HepG2 (cell line): ENCODE results near the gene GINM1. TPM values are rescaled to one million over a fixed set of nuclear protein-coding genes. Genes with fewer than 3 reads are reported as not detected.

ENCODE experiments used
- ATAC-seq: fragments of 200-7000 bp; cut with Tn5 transposase; 3 replicates; pipeline ENCODE4 v1.9.1; 2020; ENCODE audit warnings: mild to moderate bottlenecking, moderate library complexity
- BruUV-seq: library from RNA; stranded (reverse); fragments of 400-500 nt; replicated peaks from 2 replicates; lab custom pipeline; 2021; lab: Mats Ljungman, UMichigan
- CTCF ChIA-PET: fragments of 300-600 bp; formaldehyde crosslinking; extraction: SDS; loops from one replicate; lab custom pipeline; 2021; ENCODE audit warnings: low total read pairs, inconsistent platforms, low intra/inter-chr PET ratio; lab: Yijun Ruan, JAX
- POLR2A ChIA-PET: fragments of 350-600 bp; sonication (Branson Sonifier 250); formaldehyde crosslinking; loops from one replicate; lab custom pipeline; 2020; ENCODE audit warnings: antibody characterized with exemption, inconsistent platforms; lab: Yijun Ruan, JAX
- DNase-seq: peaks from one replicate; pipeline ENCODE4 v3.0.0-alpha.2; 2015; ENCODE audit warnings: low spot score
- FAIRE-seq: peaks from 3 replicates; lab custom pipeline; 2011; peaks lifted over from hg19 to GRCh38; lab: Jason Lieb, UNC
- H2AFZ ChIP-seq: one replicate; pipeline ENCODE4 v1.6.1; 2011; ENCODE audit warnings: low read length, inconsistent platforms
- H3K27ac ChIP-seq: fragments of 300-600 bp; 3 replicates; pipeline ENCODE4 v1.8.0; 2011; ENCODE audit warnings: mixed run types, mild to moderate bottlenecking, mixed read lengths, low read length, inconsistent platforms; ENCODE audit not compliant: insufficient read depth; ENCODE audit errors: extremely low read length
- H3K27me3 ChIP-seq, 2 experiments: fragments of 200-600 bp in 1 of 2; 2 replicates in 1 of 2; 3 replicates in 1 of 2; pipeline versions ENCODE4 v1.6.0 to v1.8.0; 2011; ENCODE audit warnings: low read length in 2 of 2, mild to moderate bottlenecking in 2 of 2, moderate library complexity in 2 of 2, inconsistent platforms in 1 of 2; ENCODE audit not compliant: insufficient read depth in 2 of 2, control insufficient read depth in 1 of 2
- H3K36me3 ChIP-seq, 2 experiments: fragments of 200-600 bp in 1 of 2; replicated peaks in 1 of 2; 2 replicates in 1 of 2; 3 replicates in 1 of 2; pipeline versions ENCODE4 v1.5.1 to v1.8.0; 2011; ENCODE audit warnings: low read length in 2 of 2, inconsistent platforms in 1 of 2; ENCODE audit not compliant: insufficient read depth in 2 of 2, control insufficient read depth in 1 of 2
- H3K4me1 ChIP-seq: 2 replicates; pipeline ENCODE4 v1.5.1; 2012; ENCODE audit warnings: low read length, inconsistent platforms; ENCODE audit not compliant: insufficient read depth
- H3K4me2 ChIP-seq: 2 replicates; pipeline ENCODE4 v1.6.0; 2011; ENCODE audit warnings: low read depth, low read length, inconsistent platforms
- H3K4me3 ChIP-seq, 3 experiments: fragments of 200-600 bp in 1 of 3; sonication (generic), shearing (Covaris generic) in 1 of 3; replicated peaks in 1 of 3; 2 replicates each; pipeline ENCODE4 v1.5.1; 2011 to 2016; ENCODE audit warnings: low read length in 3 of 3, inconsistent platforms in 2 of 3, low read depth in 2 of 3, mild to moderate bottlenecking in 2 of 3, control low read depth in 1 of 3, mixed read lengths in 1 of 3; ENCODE audit not compliant: insufficient read depth in 1 of 3
- H3K79me2 ChIP-seq: one replicate; pipeline ENCODE4 v1.6.1; 2011; ENCODE audit warnings: low read length, inconsistent platforms; ENCODE audit not compliant: insufficient read depth
- H3K9ac ChIP-seq: 2 replicates; pipeline ENCODE4 v1.6.0; 2011; ENCODE audit warnings: mild to moderate bottlenecking, low read depth, low read length, inconsistent platforms; ENCODE audit not compliant: insufficient read depth
- H3K9me3 ChIP-seq: 2 replicates; pipeline ENCODE4 v1.5.1; 2012; ENCODE audit warnings: mild to moderate bottlenecking, low read length
- H4K20me1 ChIP-seq: 2 replicates; pipeline ENCODE4 v1.6.0; 2011; ENCODE audit warnings: inconsistent platforms, mild to moderate bottlenecking, low read length, moderate library complexity; ENCODE audit not compliant: insufficient read depth
- ATRX ChIP-seq: sonication (generic); formaldehyde crosslinking; IDR thresholded peaks from 2 replicates; pipeline ENCODE4 v1.4.0; 2020; ENCODE audit warnings: missing genetic modification reagents, borderline replicate concordance
- DPF2 ChIP-seq: sonication (generic); formaldehyde crosslinking; IDR thresholded peaks from 2 replicates; pipeline ENCODE4 v1.4.0; 2020; ENCODE audit warnings: mild to moderate bottlenecking, low read depth, missing genetic modification reagents, borderline replicate concordance
- ERF ChIP-seq: IDR thresholded peaks from 2 replicates; pipeline ENCODE4 v1.6.1; 2018; ENCODE audit warnings: missing biosample characterization, missing genetic modification reagents
- FLYWCH1 ChIP-seq: sonication (generic); formaldehyde crosslinking; IDR thresholded peaks from 2 replicates; pipeline ENCODE4 v1.8.1; 2023; ENCODE audit warnings: mild to moderate bottlenecking, missing genetic modification reagents
- GZF1 ChIP-seq: sonication (generic); formaldehyde crosslinking; IDR thresholded peaks from 2 replicates; pipeline ENCODE4 v1.5.1; 2020; ENCODE audit warnings: mild to moderate bottlenecking, missing genetic modification reagents
- HNF4A ChIP-seq: sonication (generic); formaldehyde crosslinking; IDR thresholded peaks from 2 replicates; pipeline ENCODE4 v1.4.0; 2020; ENCODE audit warnings: missing genetic modification reagents
- MEIS2 ChIP-seq: sonication (generic); formaldehyde crosslinking; IDR thresholded peaks from 2 replicates; pipeline ENCODE4 v1.9.0; 2021; ENCODE audit warnings: mild to moderate bottlenecking, missing genetic modification reagents
- NCOA1 ChIP-seq: sonication (generic); formaldehyde crosslinking; IDR thresholded peaks from 2 replicates; pipeline ENCODE4 v1.9.0; 2021; ENCODE audit warnings: missing genetic modification reagents
- NONO ChIP-seq, 2 experiments: fragments of 450-650 bp in 1 of 2; sonication (generic) in 1 of 2; formaldehyde crosslinking in 1 of 2; IDR thresholded peaks in 1 of 2; conservative IDR thresholded peaks in 1 of 2; 2 replicates each; pipeline versions ENCODE4 v1.6.1 to v1.8.0; 2017 to 2022; ENCODE audit warnings: mild to moderate bottlenecking in 1 of 2, missing genetic modification reagents in 1 of 2, moderate library complexity in 1 of 2
- PTBP1 ChIP-seq: fragments of 200-400 bp; formaldehyde crosslinking; IDR thresholded peaks from 2 replicates; pipeline ENCODE4 v1.6.1; 2018; ENCODE audit warnings: low read length, low read depth; ENCODE audit not compliant: poor library complexity, severe bottlenecking
- TGIF2 ChIP-seq: IDR thresholded peaks from 2 replicates; pipeline ENCODE4 v1.6.1; 2016; ENCODE audit warnings: control low read depth, missing compliant biosample characterization
- ZEB1 ChIP-seq: IDR thresholded peaks from 2 replicates; pipeline ENCODE4 v1.6.1; 2012; ENCODE audit warnings: mild to moderate bottlenecking, low read depth, inconsistent platforms; ENCODE audit not compliant: insufficient replicate concordance
- ZFP36L1 ChIP-seq: sonication (generic); formaldehyde crosslinking; IDR thresholded peaks from 2 replicates; pipeline ENCODE4 v1.8.0; 2022; ENCODE audit warnings: mild to moderate bottlenecking, missing genetic modification reagents, moderate library complexity
- ZMAT3 ChIP-seq: sonication (generic); formaldehyde crosslinking; conservative IDR thresholded peaks from 2 replicates; pipeline ENCODE4 v1.7.0; 2021; ENCODE audit warnings: missing genetic modification reagents
- ZNF138 ChIP-seq: sonication (generic); formaldehyde crosslinking; IDR thresholded peaks from 2 replicates; pipeline ENCODE4 v1.5.0; 2020; ENCODE audit warnings: mild to moderate bottlenecking, low read depth, missing genetic modification reagents
- ZNF180 ChIP-seq: sonication (generic); formaldehyde crosslinking; IDR thresholded peaks from 2 replicates; pipeline ENCODE4 v1.4.0; 2020; ENCODE audit warnings: low read depth, missing genetic modification reagents, borderline replicate concordance
- WGBS: methylation state at CpG from one replicate; pipeline ENCODE4 v1.1.6; 2017; ENCODE audit warnings: low lambda C conversion rate; 5-methylcytosine and 5-hydroxymethylcytosine counted together
- in situ Hi-C: cut with HindIII; loops from 2 replicates; pipeline ENCODE4 v1.10.0; 2017; ENCODE audit warnings: low pct_unique_long_range_greater_than_20kb; ENCODE audit not compliant: extremely low pct_ligation_motif_present
- intact Hi-C: fragments of 100-400 bp; cut with micrococcal nuclease; formaldehyde crosslinking; loops from one replicate; pipeline ENCODE4 v1.10.0; 2022; ENCODE audit not compliant: unreplicated experiment
- polyA plus RNA-seq, 8 experiments: library from polyadenylated mRNA; depleted of rRNA in 3 of 8; stranded (reverse) in 7 of 8; unstranded in 1 of 8; fragments of >200 nt; fragmentation: Illumina TruSeq in 4 of 8; extraction: Trizol in 4 of 8; gene quantifications; 2 replicates each; pipeline versions ENCODE4 v1.2.1 to v1.2.3, GENCODE V29; 2011 to 2016; ENCODE audit warnings: low read depth in 4 of 8, missing spikeins in 1 of 8, mixed read lengths in 1 of 8; ENCODE audit not compliant: insufficient read depth in 1 of 8
- total RNA-seq, 5 experiments: library from RNA; depleted of rRNA; stranded (reverse); fragments of >200 nt; fragmentation: Illumina TruSeq; extraction: Trizol; gene quantifications; 2 replicates each; pipeline ENCODE4 v1.2.3, GENCODE V29; 2016; ENCODE audit warnings: low read depth in 1 of 5
- TF ChIP-seq, protein P1 (sequence below), 2 experiments: fragments of 450-650 bp in 1 of 2; sonication (generic) in 1 of 2; formaldehyde crosslinking; IDR thresholded peaks; 2 replicates each; pipeline versions ENCODE4 v1.5.0 to v1.8.0; 2020 to 2022; ENCODE audit warnings: mild to moderate bottlenecking in 1 of 2, missing genetic modification reagents in 1 of 2
- TF ChIP-seq, protein P2 (sequence below): sonication (generic); formaldehyde crosslinking; conservative IDR thresholded peaks from 2 replicates; pipeline ENCODE4 v1.8.0; 2022; ENCODE audit warnings: low read depth, missing genetic modification reagents
- TF ChIP-seq, protein P3 (sequence below): sonication (generic); formaldehyde crosslinking; IDR thresholded peaks from 2 replicates; pipeline ENCODE4 v1.8.0; 2022; ENCODE audit warnings: mild to moderate bottlenecking, missing genetic modification reagents; ENCODE audit not compliant: insufficient replicate concordance

GINM1 gene
- total and polyA plus RNA-seq, 2 of the 13 experiments (the other 11 are each of a cell fraction or from before 2014, with no cell fraction given) = 19.4 to 27.5 TPM

DNA sequence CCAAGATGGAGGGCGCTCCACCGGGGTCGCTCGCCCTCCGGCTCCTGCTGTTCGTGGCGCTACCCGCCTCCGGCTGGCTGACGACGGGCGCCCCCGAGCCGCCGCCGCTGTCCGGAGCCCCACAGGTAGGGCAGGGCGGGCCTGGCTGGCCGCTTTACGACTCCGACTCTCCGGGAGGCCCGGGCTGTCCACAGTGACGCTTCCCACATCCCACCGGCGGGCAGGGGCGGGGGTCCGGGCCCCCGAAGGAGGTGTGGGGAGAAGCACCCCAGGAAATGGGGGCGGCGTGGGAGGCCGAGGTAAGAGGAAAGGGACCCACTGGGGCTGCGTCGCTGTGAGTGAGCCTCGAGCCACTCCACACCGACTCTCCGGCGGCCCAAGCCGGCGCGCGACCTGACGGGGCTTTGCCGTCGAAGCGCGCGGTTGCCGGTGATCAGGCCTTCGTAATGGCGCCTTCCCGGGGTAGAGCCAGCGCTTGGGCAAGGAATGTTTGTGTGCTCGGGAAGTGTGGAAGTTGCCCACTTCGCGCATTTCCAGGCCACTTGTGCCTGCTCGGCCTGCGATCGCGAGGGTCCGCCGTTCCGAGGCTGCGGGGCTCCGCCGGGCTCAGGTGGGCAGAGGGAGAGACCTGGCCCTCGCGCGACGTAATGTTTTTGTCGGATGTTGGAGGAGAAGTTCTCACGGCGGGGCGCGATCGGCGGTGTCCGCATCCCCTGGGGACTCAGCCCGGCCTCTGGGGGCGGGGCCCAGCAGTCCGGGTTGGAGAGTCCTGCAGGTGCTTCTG is 427 bp downstream of the GINM1 start:
- H2AFZ ChIP-seq = no peak overlapping the region
- H3K4me3 ChIP-seq = peak overlapping the region; percentile 97 to 98 (median 98)
- 1% methylated on average over 26 of the region's 81 CpGs for WGBS
- H3K27ac ChIP-seq = peak overlapping the region; percentile 87
- peak overlapping the region; percentile 83 for H3K9ac ChIP-seq
- no peaks in the 10 kb centered on the region for H3K9me3 ChIP-seq
- H3K4me2 ChIP-seq = peak overlapping the region; percentile 93
- DNase-seq (peak; percentile 44), ATAC-seq (peak; percentile 75), FAIRE-seq (no peak)
- intact Hi-C loops (loop anchor here (1.0 to 5.0 kb wide), 4 partner anchors 20 to 360 kb away; partner anchors contain the start of genes KATNA1, LATS1 and PPIL4), in situ Hi-C loops (loop anchor here (5.0 to 10.0 kb wide), 2 partner anchors 81 to 148 kb away; partner anchors contain the start of genes KATNA1 and LATS1)
- peaks cover 45% of the 10 kb centered on the region for H3K79me2 ChIP-seq
- H3K27me3 ChIP-seq = no peaks in the 10 kb centered on the region; a peak in 1 of 5 replicates
- H3K4me1 ChIP-seq = peaks cover 42% of the 10 kb centered on the region
- ChIA-PET CTCF (no interaction called here), POLR2A (interaction anchor here (0.8 to 4.3 kb wide), 8 partner anchors 9 to 183 kb away, joined by 3 to 36 read pairs (median 6); partner anchors contain the start of genes LATS1, PCMT1 and PPIL4)
- BruUV-seq = TSS peak; percentile 95
- H4K20me1 ChIP-seq = peaks cover 10% of the 10 kb centered on the region
- H3K36me3 ChIP-seq = no peaks in the 10 kb centered on the region
- TF ChIP-seq PTBP1 (no peak), ZEB1 (no peak), GZF1 (CRISPR knock-in tag) (0 out of 2 replicates have a peak, but pooled peaks have one; percentile 39), ZNF138 (CRISPR knock-in tag) (0 out of 2 replicates have a peak, but pooled peaks have one; percentile 48), NONO (IDR thresholded peaks at IDR 0.05) (no peak), NONO (CRISPR knock-in tag; conservative IDR thresholded peaks at IDR 0.05) (no peak; the same call in 1 of the 2 replicates), FLYWCH1 (CRISPR knock-in tag) (no peak), TGIF2 (CRISPR knock-in tag) (0 out of 2 replicates have a peak, but pooled peaks have one; percentile 59), ATRX (no peak), DPF2 (CRISPR knock-in tag) (no peak), ZFP36L1 (CRISPR knock-in tag) (0 out of 2 replicates have a peak, but pooled peaks have one; percentile 44), ZMAT3 (peak; percentile 85), NCOA1 (CRISPR knock-in tag) (peak; percentile 88; the same call in 1 of the 2 replicates), ERF (CRISPR knock-in tag) (peak; percentile 15; the same call in 1 of the 2 replicates), HNF4A (CRISPR knock-in tag) (no peak), ZNF180 (CRISPR knock-in tag) (no peak), MEIS2 (CRISPR knock-in tag) (no peak)
- TF ChIP-seq, protein P1, sequence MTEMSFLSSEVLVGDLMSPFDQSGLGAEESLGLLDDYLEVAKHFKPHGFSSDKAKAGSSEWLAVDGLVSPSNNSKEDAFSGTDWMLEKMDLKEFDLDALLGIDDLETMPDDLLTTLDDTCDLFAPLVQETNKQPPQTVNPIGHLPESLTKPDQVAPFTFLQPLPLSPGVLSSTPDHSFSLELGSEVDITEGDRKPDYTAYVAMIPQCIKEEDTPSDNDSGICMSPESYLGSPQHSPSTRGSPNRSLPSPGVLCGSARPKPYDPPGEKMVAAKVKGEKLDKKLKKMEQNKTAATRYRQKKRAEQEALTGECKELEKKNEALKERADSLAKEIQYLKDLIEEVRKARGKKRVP (CRISPR knock-in tag; IDR thresholded peaks at IDR 0.05) = no peak
- TF ChIP-seq, protein P2, sequence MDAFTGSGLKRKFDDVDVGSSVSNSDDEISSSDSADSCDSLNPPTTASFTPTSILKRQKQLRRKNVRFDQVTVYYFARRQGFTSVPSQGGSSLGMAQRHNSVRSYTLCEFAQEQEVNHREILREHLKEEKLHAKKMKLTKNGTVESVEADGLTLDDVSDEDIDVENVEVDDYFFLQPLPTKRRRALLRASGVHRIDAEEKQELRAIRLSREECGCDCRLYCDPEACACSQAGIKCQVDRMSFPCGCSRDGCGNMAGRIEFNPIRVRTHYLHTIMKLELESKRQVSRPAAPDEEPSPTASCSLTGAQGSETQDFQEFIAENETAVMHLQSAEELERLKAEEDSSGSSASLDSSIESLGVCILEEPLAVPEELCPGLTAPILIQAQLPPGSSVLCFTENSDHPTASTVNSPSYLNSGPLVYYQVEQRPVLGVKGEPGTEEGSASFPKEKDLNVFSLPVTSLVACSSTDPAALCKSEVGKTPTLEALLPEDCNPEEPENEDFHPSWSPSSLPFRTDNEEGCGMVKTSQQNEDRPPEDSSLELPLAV (CRISPR knock-in tag) = no peak
- TF ChIP-seq, protein P3, sequence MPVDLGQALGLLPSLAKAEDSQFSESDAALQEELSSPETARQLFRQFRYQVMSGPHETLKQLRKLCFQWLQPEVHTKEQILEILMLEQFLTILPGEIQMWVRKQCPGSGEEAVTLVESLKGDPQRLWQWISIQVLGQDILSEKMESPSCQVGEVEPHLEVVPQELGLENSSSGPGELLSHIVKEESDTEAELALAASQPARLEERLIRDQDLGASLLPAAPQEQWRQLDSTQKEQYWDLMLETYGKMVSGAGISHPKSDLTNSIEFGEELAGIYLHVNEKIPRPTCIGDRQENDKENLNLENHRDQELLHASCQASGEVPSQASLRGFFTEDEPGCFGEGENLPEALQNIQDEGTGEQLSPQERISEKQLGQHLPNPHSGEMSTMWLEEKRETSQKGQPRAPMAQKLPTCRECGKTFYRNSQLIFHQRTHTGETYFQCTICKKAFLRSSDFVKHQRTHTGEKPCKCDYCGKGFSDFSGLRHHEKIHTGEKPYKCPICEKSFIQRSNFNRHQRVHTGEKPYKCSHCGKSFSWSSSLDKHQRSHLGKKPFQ (CRISPR knock-in tag) = peak; percentile 67
